Stimulated activated CD4-positive, alpha-beta T cell treated with anti-CD3 and anti-CD28 coated beads, Interleukin-1b, Interleukin-23, amount 100 ng/mL, for 48 hours (primary cell): ENCODE measurements around the gene S100A12.

Source experiments
- DNase-seq: peaks from one replicate; pipeline ENCODE4 v3.0.0-alpha.2; 2020

Gene S100A12

DNA sequence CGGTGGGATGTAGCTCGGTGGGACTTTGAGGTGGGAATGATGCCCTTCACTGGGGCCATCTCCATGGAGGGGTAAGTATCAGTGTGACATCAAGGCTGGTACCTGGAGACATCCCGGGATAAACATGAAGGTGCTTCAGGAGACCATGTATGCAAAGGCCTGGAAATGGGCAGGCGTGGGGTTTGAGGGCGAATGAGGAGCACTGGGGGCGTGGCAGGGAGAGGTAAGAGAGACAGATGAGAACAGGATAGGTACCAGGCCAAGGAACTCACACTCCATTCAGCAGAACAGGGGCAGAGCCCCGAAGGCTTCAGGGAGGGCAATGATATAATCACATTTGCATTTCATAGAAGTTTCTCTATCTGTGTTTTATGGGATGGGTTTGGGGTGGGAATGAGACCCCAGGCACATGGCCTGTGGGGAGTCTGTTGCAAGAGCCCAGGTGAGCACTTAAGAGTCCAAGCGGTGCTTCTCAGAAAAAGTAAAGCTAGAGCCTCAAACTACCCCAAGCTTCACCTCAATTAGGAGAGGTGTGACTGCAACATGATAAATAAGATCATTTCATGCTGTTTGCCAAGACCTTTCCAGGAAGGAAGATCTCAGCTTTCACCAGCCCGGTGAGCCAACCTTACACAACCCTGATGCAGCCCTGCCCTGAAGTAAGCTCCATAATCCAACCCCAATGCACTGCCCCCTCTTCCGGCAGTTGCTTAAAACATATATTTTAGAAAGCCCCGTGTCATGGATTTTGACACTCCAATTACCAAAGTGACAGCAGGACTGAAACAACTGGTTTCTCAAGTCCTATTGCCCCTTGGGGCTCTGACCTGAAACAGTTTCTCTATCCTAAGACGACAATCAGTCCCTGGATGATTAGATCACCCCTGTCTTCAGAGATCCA is 10.4 kb downstream of the S100A12 start:
- DNase-seq: no peak

DNA sequence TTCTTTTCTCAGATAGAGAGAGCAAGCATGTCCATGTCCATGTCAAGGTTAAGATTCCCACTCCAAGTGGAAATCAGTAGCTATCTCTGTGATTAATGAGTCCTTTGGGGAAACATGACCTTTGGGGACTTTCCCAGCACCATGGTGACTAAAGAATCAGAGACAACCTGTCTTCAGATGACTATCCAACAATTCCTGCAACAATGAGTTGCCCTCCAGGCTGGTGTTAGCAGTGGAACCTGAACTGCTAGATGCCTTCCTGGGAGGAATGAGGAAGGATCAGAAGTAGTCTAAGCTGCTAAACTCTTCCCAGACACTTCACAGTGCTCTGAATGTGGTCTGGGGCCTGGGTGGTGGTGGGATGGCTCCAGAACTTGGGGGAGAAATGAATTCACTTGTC is 11.3 kb downstream of the S100A12 start:
- no peak for DNase-seq

DNA sequence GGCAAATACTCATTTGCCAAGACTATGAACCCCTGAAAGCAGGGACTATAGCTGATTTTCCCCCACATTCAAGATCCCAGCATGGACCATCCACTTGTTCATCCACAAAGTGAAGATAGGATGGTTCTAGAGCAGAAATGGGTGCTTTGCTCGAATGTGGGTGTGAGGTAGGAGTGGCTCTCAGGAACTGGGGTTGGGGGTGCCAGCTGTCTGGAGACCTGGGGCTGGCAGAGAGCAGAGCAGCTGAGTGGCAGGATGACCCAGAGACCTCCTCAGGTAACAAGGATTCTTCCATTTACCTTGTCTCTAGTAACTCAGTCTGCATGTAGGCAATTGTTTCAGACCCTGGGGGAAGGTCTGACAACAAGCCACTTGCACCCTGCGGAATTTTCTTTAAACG is 11.8 kb downstream of the S100A12 start:
- DNase-seq: no peak

DNA sequence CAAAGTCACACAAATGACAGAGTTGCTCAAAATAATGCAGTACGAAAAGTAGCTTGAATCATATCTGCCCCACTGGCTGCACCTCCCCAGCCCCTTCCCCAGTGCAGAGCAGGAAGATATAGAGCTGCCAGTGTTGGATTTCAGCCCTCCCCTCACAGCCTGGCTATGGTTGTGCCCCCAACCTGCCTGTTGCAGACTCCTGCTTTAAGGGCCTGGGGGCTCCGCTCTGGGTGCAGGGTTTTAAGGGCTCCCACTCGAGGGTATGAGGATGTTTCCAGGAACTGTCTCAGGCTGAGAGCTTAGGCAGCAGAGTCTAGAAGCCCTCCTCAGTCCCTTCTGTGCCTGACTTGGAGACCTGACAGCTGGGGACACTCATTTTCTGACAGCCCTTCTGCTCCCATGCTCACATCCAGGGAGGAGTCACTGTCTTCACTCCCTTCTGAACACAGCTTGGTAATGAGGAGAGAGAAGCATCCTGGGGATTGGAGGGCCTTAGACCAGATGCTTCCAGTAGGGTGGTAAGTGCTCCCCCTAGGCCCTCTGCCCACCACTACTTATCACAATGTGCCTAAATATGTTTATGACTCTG is 13.1 kb downstream of the S100A12 start:
- DNase-seq: no peak

DNA sequence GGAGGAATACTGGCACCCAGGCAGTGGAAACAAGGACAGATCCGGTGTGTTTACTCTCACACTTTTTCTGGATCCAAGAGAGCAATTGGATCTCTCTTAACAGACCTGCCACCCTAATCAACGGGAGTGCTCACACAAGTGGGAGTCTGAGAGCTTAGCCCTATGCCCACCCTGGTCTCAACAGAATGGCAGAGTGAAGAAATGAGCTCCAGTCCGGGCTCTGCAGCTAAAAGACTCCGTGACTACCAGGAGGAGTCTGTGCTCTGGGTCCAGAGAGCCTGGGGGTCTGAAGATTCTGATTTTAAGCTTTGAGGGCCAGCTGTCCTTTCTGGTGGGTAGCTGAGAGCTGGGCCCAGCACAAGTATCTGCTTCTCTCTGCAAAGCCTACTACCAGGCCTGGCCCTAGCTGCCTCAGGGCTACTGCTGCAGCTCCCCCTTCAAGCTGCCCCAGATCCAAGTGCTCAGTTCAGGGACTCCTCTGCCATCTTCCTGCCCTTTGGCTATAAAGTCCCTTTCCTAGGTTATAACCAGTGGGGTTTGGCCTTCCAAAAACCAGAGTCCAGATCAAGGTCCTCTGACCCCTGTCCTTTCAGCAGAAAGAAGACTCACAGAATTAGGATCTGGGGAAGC is 13.8 kb downstream of the S100A12 start:
- no peak for DNase-seq

DNA sequence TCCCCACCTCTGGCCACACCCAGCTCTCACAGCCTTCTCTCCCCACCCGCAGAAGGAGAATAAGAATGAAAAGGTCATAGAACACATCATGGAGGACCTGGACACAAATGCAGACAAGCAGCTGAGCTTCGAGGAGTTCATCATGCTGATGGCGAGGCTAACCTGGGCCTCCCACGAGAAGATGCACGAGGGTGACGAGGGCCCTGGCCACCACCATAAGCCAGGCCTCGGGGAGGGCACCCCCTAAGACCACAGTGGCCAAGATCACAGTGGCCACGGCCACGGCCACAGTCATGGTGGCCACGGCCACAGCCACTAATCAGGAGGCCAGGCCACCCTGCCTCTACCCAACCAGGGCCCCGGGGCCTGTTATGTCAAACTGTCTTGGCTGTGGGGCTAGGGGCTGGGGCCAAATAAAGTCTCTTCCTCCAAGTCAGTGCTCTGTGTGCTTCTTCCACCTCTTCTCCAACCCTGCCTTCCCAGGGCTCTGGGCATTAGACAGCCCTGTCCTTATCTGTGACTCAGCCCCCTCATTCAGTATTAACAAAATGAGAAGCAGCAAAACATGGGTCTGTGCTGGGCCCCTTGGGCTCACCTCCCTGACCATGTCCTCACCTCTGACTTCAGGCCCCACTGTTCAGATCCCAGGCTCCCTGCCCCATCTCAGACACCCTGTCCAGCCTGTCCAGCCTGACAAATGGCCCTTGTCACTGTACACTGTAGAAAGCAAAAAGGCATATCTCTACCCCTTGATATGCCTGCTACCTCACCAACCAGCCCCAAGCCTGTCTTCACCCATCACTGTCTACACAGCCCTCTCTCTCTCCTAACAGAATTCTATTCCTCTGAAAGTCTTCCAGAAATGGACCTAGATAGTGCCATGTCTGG is 14.6 kb downstream of the S100A12 start:
- no peak for DNase-seq

DNA sequence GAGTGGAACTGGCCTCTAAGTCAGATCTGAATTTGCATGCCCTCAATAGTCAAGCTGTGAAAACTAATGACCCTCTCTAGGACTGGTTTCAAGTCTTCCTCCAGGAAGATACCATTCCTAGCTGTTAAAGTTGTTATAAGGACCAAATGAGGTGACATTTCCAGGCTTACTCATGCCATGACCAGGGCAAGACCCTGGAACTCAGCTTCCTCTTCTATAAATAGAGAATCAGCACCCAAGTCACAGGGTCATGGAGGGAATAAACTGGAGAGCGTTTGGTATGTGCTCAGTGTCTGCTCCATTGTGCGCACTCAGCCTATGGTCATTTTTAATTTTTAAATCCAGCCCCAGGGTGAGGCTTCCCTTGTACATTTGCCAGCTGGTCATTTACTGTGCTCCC is 15.2 kb downstream of the S100A12 start:
- DNase-seq: no peak

DNA sequence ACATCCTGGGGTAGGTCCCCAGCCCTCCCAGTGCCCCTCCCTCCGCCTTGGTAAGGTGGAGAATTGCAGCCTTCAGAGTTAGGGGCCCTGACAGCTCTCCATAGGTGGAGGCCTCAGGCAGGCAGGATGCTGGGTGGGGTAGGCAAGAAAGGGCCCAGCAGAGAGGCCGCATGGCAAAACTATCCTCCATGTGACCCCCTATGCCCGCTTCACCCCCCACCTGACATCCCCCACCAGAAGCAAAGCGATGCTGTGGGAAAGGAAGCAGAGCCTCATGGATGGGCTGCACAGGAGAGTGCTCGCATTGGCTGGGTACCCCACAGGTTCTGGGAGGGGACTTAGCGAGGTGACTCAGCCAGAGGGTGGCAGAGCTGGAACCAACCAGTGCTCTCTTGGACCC is 16.2 kb downstream of the S100A12 start:
- no peak for DNase-seq

DNA sequence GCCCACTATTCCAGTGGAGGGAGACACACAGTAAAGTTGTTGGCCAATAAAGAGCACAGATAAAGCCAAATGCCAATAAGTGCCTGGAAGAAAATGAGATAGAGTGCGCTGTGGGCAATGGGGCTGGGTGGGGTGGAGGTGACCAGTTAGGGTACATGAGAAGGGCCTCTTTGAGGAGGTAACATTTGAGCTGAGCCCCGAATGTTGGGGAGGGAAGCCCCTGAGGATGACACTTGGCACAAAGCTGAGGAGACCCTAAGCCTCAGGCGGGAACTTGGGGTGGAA is 16.8 kb downstream of the S100A12 start:
- DNase-seq: no peak

DNA sequence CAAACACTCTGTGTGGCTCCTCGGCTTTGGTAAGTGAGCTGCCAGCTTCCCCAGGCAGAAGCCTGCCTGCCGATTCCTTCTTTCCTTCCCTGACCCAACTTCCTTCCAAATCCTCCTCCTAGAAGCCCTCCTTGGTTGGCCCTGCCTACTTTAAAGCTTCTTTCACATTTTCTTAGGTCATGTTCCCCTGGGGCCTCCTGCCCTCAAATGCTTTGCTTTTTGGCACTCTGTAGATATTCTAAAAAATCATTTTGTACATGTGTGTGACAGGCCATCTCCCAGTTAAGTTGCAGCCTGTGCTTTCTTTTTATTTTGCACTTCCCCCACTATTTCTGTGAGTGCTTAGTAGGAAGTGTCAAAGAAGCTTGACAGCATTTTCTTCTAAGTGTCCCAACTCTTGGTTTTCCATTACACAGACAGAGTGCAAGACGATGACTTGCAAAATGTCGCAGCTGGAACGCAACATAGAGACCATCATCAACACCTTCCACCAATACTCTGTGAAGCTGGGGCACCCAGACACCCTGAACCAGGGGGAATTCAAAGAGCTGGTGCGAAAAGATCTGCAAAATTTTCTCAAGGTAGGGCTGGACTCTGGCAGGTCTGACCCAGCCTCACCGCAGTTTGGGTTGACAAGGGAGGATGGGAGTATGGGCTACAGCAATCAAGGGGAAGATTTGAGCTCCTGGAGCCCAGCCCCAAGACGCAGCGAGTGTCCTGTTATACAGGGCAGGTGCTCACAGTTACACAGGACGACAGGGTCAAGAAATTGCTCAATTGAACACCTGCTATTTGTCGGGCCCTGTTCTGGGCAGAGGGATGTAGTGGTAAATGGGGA is 17.3 kb downstream of the S100A12 start, which contains the start of gene S100A9:
TSS of gene S100A9 (plus strand) at position 2 of the 838 bp plus-strand sequence. CDS start at position 432, 430 bp downstream.
- DNase-seq: no peak

DNA sequence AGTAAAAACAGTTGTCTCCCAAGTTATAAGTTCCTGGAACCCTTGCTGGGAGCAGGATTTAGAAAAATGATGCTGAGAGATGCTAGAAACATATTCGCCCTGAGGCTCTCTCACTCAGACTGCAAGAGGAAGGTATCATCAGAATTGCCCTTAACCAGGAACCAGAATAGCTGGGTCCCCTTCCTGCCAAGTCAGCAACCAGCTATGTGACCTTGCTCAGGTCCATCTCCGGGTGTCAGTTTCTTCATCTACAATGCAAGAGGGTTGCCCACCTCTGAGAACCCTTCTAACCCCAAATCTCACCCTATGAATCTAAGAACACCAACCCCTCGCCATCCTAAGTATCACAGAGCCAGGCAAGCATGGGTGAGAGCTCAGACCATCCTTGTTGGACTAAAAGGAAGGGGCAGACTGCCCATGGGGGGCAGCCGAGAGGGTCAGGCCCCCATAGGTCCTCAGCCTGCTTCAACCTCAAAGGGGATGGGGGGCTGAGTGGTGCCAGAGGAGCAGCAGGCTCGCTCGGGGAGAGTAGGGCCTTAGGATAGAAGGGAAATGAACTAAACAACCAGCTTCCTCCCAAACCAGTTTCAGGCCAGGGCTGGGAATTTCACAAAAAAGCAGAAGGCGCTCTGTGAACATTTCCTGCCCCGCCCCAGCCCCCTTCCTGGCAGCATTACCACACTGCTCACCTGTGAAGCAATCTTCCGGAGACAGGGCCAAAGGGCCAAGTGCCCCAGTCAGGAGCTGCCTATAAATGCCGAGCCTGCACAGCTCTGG is 18.2 kb downstream of the S100A12 start:
- DNase-seq: no peak

DNA sequence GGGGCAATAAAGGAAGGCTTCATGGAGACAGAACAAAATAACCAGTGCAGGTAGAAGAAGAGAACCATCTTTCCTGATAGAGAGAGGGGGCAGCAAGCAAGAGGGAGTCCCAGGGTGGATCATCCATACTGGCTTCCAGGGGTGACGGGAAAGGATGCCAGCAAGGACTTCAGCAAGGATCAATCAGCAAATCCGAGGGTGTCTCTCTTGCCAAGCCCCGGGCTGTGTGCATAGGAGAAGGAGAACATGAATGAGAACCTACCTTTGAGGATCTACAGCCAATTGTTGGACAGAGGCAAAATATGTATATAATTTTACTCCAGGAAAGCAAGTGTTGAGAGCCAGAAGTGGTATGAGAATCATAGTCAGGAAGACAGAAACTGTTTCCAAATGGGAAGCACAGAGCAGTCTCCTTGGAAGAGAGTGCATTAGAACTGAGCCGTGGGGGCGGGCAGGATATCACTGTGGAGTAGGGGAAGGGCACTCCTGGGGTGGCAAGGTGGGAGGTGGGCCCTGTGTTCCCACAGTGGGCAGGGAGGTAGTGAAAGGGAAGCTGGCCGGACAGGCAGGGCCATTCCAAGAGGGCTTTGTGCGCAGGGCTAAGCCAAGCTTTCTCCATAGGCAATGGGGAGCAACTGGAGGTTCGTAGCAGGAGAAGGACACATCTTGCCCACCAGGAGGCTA is 18.9 kb downstream of the S100A12 start:
- DNase-seq: no peak

DNA sequence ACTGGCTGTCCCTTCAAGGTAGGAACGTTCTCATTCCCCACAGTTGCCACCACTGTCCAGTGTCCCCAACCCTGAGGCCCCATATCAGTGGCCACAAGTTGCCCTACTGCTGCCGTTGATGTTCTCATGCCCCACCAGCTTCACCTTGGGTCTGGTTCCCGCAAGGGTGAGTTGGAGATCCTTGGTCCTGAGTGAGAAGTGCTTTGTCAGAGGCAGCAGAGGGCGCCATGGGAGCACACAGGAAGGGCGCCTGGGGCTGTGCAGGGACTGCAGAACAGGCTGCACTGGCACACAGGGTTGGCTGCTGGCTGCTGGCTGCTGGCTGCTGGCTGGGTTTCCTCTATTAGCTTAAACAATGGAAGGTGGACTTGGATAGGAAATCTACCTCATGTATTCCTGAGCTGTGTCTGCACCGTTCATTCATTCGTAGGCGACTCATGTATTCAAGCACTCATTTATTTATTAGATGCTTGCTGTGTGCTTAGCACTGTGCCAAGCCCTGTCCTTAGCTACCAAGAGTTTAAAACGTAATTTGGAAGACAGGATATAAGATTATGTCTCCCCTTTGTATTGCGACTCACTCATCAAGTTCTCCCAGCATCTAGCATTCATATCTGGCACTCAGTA is 19.9 kb downstream of the S100A12 start:
- DNase-seq: peak; percentile 55

DNA sequence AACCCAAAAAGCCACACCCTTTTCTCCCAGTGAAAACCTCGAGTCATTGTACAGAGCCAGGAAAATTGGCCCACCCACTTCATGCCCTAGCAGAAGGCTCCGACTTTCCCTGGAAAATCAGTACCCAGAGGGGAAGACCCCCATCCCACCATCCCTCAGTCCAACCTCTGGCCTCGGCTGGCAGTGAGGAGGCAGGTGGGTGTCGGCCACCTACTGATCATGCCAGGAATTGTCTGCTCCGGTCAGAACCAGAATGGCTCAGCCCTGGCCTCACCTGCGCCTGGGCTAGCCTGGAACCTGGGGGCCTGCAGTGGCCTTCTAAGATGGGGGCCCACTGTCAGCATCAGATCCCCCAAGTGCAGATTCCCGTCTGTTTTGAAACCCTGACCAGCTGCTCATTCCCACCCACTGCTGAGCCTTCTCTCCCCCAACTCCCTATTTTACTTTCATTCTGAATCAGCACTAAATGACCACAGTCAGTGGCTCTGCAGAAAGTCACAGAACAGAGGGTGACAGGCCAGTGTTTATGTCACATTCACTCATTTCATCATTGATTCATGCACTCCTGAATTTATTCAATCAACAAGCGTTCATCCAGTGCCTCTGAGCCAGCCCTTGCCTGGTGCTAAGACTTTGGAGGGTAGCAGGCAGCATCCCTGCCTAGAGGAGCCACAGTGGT is 20.8 kb downstream of the S100A12 start:
- no peak for DNase-seq

DNA sequence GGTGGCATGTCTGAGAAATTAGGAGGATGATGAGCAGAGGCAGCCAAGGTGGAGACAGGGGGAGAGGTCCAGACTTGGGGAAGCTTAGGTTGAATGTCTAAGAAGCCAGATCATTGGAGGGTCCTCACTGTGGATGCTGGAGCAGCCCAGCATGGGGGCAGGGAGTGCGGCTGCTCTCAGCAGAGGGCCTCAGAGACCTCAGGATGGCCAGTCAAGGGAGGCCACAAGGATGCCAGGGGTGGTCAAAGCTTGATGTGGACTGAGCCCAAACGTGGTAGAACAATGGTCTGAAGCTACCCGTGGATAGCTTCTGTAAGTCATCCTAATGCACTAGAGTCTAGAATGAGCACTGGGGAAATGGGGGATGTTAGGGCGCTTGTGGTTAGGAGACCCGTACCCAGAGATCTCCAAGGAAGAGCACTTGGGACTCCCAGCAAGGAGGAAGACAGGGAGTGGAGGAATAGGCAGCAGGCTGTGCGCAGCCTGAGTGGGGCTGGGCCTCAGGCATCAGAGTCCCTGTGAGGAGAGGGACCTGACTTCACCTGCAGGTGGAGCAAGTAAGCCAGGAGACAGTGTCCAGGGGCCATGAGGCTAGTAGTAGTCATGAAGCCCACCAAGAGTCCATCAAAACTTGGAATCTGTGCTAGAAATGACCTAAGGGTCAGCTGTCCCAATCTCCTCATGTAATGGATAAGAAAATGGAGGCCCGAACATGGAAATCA is 22.0 kb downstream of the S100A12 start:
- DNase-seq: no peak

DNA sequence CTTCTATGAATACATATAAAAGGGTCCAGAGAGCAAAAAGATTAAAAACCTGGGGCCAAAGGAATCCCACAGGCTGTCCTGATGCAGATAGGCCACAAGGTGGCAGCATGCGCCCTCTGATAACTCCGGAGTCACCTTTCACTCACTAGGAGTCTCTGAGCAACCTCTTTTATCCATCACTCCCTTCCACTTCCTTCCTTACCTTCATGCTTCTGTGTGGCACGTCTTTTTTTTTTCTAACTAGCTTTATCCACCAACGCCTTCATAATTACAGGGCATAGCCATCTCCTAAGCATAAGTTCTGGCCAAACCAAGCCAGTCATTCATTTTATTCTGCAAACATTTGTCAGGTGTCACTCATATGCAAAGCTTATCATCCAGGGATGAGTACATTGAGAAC is 22.9 kb downstream of the S100A12 start:
- DNase-seq: peak; percentile 64

DNA sequence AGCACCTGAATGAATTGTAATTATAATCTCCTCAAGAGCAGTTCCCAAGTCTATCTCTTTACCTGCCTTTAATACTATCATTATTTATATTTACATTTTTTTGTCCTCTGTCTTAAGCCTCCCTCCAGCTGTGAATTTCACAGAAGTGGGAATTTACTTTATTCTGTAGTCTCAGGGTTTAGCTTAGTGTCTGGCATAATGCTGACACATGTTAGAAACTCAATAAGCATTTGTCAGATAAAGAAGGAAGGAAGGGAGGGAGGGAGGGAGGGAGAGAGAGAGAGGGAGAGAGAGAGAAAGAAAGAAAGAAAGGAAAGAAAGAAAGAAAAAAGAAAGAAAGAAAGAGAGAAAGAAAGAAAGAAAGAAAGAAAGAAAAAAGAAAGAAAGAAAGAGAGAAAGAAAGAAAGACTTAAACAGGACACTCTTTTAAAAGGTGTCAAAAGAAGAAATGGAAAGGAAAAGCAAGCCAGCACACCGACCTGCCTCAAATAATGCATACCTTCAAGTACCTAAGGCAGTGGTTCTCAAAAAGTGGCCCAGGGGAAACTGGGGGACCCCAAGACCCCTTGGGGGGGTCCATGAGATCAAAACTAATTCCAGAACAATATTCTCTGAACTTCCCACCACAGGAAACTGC is 25.0 kb downstream of the S100A12 start:
- DNase-seq: no peak
